Measurements from ENCODE around the gene SLC12A3.
"Not testable (repeated sequence)": the region's sequence is repeated elsewhere in the genome, so short reads cannot be mapped to it uniquely, and the experiment has no call there.

The SLC12A3 gene

GRCh38 chr16:56866955-56867830 is 2.2 kb downstream of the SLC12A3 start:
- peak; percentile 15 to 27 (median 20) for DNase-seq (ENCODE audit: low read depth in 4 of 4, low spot score in 1 of 4)

DNA sequence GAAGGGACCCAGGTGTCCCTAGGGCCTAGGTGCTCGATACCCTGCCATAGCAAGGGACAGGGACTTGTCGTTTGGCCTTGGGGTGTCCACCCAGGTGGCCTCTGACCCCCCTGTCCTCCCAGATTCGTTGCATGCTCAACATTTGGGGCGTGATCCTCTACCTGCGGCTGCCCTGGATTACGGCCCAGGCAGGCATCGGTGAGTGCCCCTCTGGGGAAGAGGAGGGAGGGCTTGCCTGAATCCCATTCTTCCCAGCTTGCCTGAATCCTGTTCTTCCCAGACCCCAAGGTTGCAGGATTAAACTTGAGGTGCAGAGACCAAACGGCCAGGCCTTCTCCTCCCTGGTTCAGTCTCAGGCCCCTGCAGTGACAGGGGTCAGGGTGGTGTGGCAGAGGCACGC is 3.2 kb downstream of the SLC12A3 start:
- DNase-seq (ENCODE audit: low read depth in 4 of 4, low spot score in 1 of 4), result no peak

- DNase-seq (ENCODE audit: low read depth in 4 of 4, low spot score in 1 of 4), result not testable (repeated sequence)
Measured at GRCh38 chr16:56868766-56869165, 3.8 kb downstream of the SLC12A3 start.

GRCh38 chr16:56869513-56870275 is 4.7 kb downstream of the SLC12A3 start:
- peak in 2 of 4 experiments; percentile 13 to 14 for DNase-seq (ENCODE audit: low read depth in 4 of 4, low spot score in 1 of 4)

DNA sequence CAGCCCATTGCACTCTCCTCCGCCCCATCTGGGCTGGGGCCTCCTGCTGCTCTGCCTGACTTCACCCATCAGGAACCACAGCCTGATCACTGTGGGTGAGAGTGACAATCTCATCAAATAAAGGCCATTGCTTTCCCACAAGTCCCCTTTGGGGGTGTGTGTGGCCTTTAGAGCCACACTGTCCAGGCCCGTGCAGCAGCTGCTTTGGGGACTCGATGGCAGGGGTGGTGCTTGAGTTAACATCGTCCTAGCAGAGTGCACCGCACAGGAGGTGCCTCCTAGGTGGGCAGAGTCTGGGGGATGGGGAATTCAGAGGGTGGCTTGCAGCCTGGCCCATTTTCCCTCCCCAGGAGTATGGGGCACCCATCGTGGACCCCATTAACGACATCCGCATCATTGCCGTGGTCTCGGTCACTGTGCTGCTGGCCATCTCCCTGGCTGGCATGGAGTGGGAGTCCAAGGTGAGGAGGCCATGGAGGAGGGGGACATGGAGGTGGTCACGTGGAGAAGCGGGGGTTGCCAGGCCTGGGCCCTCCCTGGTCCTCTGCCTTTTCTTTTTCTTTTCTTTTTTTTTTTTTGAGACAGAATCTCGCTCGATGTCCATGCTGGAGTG is 5.4 kb downstream of the SLC12A3 start:
- no peak for DNase-seq (ENCODE audit: low read depth in 4 of 4, low spot score in 1 of 4)

- DNase-seq (ENCODE audit: low read depth in 4 of 4, low spot score in 1 of 4), result no peak
Measured at GRCh38 chr16:56871172-56871593, 6.2 kb downstream of the SLC12A3 start.

GRCh38 chr16:56872863-56873391 is 7.9 kb downstream of the SLC12A3 start:
- DNase-seq (ENCODE audit: low read depth in 4 of 4, low spot score in 1 of 4), result no peak

DNA sequence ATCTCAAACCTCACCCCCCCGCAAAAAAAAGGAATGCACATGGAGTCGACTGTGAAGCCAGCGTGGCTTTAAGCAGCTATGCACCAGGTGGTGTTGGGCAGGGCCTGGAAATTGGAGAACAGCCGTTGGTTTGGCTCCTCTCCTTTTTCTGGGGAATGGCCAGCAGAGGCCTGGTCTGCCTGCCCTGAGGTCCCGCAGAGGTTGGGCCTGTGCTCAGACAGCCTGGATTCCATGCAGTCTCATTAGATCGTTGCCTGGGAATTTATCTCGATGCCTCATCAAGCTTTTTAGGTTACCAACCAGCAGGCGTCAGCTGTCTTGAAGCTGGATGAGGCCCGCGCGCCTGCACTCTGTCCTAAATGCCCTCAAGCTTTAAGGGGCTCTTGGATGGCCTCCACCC is 9.8 kb downstream of the SLC12A3 start:
- DNase-seq (ENCODE audit: low read depth in 4 of 4, low spot score in 1 of 4), result no peak

GRCh38 chr16:56876048-56876447 is 11.0 kb downstream of the SLC12A3 start:
- DNase-seq (ENCODE audit: low read depth in 4 of 4, low spot score in 1 of 4), result no peak

GRCh38 chr16:56877486-56878182 is 12.6 kb downstream of the SLC12A3 start:
- no peak for DNase-seq (ENCODE audit: low read depth in 4 of 4, low spot score in 1 of 4)

DNA sequence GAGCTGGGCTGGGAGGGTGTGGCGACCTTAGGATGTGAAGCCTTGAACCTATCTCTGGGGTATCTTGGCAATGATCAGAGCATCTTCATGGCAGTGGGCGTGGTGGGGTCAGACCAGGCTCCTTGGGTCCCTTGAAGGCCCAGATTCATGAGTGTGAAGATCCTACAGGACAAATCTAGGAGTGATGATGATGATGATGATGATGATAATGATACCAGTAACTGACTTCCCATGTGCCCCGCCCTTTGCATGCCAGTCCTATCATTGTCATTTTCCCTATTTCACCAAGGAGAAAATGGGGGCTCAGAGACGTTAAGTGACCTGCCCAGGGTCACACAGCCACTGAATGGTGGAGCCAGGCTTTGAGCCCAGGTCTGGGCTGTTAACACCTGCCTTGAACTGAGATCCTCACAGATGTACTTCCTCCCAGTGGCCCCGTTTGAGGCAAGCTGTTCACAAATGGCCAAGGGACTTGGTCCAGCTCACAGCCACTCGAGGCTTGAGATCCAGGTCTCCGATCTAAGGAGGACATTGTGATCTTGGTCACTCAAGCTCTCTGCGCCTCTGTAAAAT is 13.4 kb downstream of the SLC12A3 start:
- DNase-seq (ENCODE audit: low read depth in 4 of 4, low spot score in 1 of 4), result no peak

DNA sequence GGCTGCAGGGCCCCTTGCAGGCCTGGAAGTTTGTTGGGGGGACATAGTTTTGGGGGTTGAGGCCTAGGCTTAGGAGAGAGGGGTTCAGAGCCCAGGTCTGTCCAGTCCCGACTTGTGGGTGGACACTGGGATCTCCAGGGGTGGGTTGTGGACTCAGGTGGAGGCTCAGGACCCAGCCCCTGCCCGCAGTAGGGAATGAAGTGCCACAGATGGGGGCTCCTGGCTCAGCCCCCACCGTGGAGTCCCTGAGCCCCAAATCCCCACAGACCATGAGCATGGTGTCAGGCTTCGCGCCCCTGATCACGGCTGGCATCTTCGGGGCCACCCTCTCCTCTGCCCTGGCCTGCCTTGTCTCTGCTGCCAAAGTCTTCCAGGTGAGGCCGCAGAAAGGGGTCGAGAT is 14.3 kb downstream of the SLC12A3 start:
- DNase-seq (ENCODE audit: low read depth in 4 of 4, low spot score in 1 of 4), result no peak

DNA sequence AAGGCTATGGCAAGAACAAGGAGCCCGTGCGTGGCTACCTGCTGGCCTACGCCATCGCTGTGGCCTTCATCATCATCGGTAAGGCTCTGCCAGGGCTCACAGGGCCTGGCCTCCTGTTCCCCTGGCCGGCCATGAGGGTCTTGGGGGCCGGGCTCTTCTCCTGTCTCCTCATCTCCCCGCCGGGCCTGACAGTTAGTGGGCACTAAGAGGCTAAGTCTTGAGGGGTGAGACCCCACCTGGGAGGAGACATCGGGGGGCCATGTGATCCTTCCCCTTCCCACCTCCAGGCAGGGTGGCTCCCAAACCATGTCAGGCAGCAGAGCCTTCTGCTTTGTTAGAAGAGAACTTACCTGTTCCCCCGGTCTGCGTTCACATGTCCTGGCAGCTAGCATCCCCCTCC is 15.2 kb downstream of the SLC12A3 start:
- DNase-seq (ENCODE audit: low read depth in 4 of 4, low spot score in 1 of 4), result no peak

DNA sequence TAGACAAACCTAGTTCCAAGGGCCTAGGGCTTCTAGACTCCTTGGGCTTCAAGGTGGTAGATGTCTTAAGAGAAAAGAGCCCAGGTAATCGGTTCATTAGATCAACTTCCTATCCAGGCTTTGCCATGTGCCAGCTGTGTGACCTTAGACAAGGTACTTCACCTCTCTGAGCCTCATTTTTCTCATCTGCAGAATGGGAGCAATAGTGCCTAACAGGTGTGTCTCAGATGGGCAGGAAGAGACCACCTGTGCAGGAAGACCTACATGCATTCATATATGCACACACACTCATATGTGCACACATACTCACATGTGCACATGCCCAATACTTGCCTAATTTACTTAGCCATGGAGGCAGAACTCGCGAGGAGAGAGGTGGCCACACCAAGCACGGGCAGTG is 15.7 kb downstream of the SLC12A3 start:
- DNase-seq (ENCODE audit: low read depth in 4 of 4, low spot score in 1 of 4), result no peak

GRCh38 chr16:56882077-56882800 is 17.2 kb downstream of the SLC12A3 start:
- DNase-seq (ENCODE audit: low read depth in 4 of 4, low spot score in 1 of 4), result no peak

- no peak for DNase-seq (ENCODE audit: low read depth in 4 of 4, low spot score in 1 of 4)
Measured at GRCh38 chr16:56883586-56883985, 18.6 kb downstream of the SLC12A3 start.

DNA sequence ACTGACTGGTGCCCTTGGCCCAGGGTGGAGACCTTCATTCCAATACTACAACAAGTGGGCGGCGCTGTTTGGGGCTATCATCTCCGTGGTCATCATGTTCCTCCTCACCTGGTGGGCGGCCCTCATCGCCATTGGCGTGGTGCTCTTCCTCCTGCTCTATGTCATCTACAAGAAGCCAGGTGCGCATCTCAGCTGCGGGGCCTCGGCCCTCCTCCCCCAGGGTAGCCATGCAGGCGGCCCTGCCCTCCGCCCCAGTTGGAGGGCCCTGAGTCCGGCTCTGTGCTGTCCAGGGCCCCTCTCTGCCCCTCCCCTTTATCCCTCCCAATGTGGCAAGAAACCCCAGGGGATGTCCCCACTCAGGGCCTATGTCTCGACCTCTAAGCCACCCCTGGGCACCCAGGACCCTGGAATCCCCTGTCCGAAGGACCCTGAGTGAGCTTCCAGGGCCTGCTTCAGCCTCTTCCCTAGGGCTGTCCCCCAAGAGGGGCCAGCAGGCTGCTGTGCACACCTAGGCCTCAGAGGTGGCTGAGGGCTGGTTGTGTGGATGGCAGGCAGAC is 19.1 kb downstream of the SLC12A3 start:
- DNase-seq (ENCODE audit: low read depth in 4 of 4, low spot score in 1 of 4), result no peak

- not testable (repeated sequence) for DNase-seq (ENCODE audit: low read depth in 4 of 4, low spot score in 1 of 4)
Measured at GRCh38 chr16:56884929-56885328, 19.9 kb downstream of the SLC12A3 start.

DNA sequence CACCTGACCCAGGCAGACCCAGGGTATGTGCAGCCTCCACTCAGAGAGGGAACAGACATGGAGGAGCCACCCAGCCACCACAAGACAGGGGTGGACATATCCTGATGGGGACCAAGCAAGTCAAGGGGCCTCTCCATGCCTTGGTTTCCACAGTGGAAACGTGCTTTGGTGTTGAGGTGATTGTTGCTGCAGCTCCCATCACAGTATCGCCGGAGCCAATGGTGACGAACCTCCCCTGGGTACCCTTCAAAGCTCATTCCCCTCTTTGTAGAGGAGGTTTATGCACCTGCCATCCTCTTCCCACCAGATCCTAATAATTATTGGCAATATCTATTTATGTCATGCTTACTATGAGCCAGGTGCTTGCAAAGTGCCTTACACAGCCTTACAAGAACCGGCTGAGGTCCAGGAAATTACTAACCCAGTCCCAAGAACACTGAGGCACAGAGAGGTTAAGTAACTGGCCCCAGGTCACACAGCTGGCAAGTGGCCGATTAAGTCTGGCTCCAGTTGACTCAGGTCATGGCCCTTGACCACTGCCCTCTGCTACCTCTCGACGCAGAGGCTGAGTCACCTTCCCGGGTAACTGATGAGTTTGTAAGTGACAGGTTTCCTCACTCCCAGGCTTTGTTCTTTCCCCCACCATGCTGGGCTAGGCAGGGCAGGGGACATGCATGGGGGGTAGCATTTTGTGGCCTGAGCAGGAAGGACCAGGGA is 20.6 kb downstream of the SLC12A3 start:
- no peak for DNase-seq (ENCODE audit: low read depth in 4 of 4, low spot score in 1 of 4)

Data from stimulated activated CD4-positive, alpha-beta T cell treated with anti-CD3 and anti-CD28 coated beads, Interleukin-1b, Interleukin-23, amount 100 ng/mL, for 24 hours (primary cell).